GM06990 (cell line): ENCODE measurements around the gene UNC13D.
"Not testable (repeated sequence)": the region's sequence is repeated elsewhere in the genome, so short reads cannot be mapped to it uniquely, and the experiment has no call there.

Experiments
- DNase-seq: peaks from one replicate; pipeline ENCODE4 v3.0.0-alpha.2; 2011; ENCODE audit not compliant: insufficient read length; ENCODE audit errors: extremely low read depth
- H3K27me3 ChIP-seq: replicated peaks from 2 replicates; pipeline ENCODE4 v1.6.0; 2011; ENCODE audit warnings: low read length; ENCODE audit not compliant: control insufficient read depth, insufficient read depth
- H3K36me3 ChIP-seq: 2 replicates; pipeline ENCODE4 v1.5.1; 2011; ENCODE audit warnings: low read length; ENCODE audit not compliant: control insufficient read depth, insufficient read depth
- H3K4me3 ChIP-seq: replicated peaks from 2 replicates; pipeline ENCODE4 v1.5.1; 2011; ENCODE audit warnings: low read depth, mild to moderate bottlenecking, control low read depth, low read length
- CTCF ChIP-seq: IDR thresholded peaks from 2 replicates; pipeline ENCODE4 v1.5.1; 2011; ENCODE audit warnings: low read length, control low read depth, mild to moderate bottlenecking, inconsistent platforms; ENCODE audit not compliant: insufficient read depth, poor library complexity, severe bottlenecking

The UNC13D gene

GRCh38 chr17:75891022-75891604, 46.9 kb upstream of the UNC13D start:
- Histone ChIP-seq H3K36me3 (peaks cover 11% of the 10 kb centered on the region), H3K27me3 (no peaks in the 10 kb centered on the region), H3K4me3 (no peak overlapping the region)
- DNase-seq: no peak
- no peak for TF ChIP-seq CTCF

GRCh38 chr17:75889454-75889853, 45.2 kb upstream of the UNC13D start:
- no peak for DNase-seq
- Histone ChIP-seq H3K4me3 (no peak overlapping the region), H3K36me3 (peaks cover 11% of the 10 kb centered on the region), H3K27me3 (no peaks in the 10 kb centered on the region)
- no peak for TF ChIP-seq CTCF

GRCh38 chr17:75888484-75888883, 44.3 kb upstream of the UNC13D start:
- DNase-seq: no peak
- no peaks in the 10 kb centered on the region for H3K27me3 ChIP-seq
- H3K4me3 ChIP-seq: no peak overlapping the region
- TF ChIP-seq CTCF: no peak
- H3K36me3 ChIP-seq: peaks cover 11% of the 10 kb centered on the region

- not testable (repeated sequence) for H3K36me3 ChIP-seq, H3K4me3 ChIP-seq, DNase-seq, H3K27me3 ChIP-seq
Observed at GRCh38 chr17:75885860-75886259, 41.7 kb upstream of the UNC13D start.

- Histone ChIP-seq H3K27me3 (no peaks in the 10 kb centered on the region), H3K36me3 (no peaks in the 10 kb centered on the region; the same call in 1 of the 2 replicates), H3K4me3 (no peak overlapping the region)
- DNase-seq: no peak
- no peak for TF ChIP-seq CTCF
Observed at GRCh38 chr17:75885431-75885830, 41.2 kb upstream of the UNC13D start.

GRCh38 chr17:75881678-75882454, 37.7 kb upstream of the UNC13D start:
- Histone ChIP-seq H3K27me3 (no peaks in the 10 kb centered on the region), H3K36me3 (no peaks in the 10 kb centered on the region), H3K4me3 (no peak overlapping the region)
- DNase-seq: no peak
- no peak for TF ChIP-seq CTCF
